AG04449 (cell line): ENCODE data around the gene PRKN.

Source experiments
- CTCF ChIA-PET: fragments of 350-600 bp; formaldehyde crosslinking; extraction: SDS; loops from one replicate; lab custom pipeline; 2021; ENCODE audit warnings: antibody characterized with exemption; lab: Yijun Ruan, JAX
- POLR2A ChIA-PET: fragments of 400-600, 350-600 bp; formaldehyde crosslinking; extraction: SDS; loops from one replicate; lab custom pipeline; 2020; ENCODE audit warnings: antibody characterized with exemption, inconsistent platforms; lab: Yijun Ruan, JAX
- DNase-seq: peaks from one replicate; pipeline ENCODE4 v3.0.0-alpha.2; 2010; ENCODE audit warnings: low read depth, low spot score
- H3K4me3 ChIP-seq: 2 replicates; pipeline ENCODE4 v1.5.1; 2011; ENCODE audit warnings: low read depth, mild to moderate bottlenecking, control low read depth, low read length
- TF ChIP-seq, protein P1 (sequence below): IDR thresholded peaks from one replicate; pipeline ENCODE4 v1.5.1; 2011; ENCODE audit warnings: mild to moderate bottlenecking, moderate library complexity, low read length, control low read depth, inconsistent platforms; ENCODE audit not compliant: insufficient read depth; ENCODE audit errors: missing control alignments

Gene PRKN

DNA sequence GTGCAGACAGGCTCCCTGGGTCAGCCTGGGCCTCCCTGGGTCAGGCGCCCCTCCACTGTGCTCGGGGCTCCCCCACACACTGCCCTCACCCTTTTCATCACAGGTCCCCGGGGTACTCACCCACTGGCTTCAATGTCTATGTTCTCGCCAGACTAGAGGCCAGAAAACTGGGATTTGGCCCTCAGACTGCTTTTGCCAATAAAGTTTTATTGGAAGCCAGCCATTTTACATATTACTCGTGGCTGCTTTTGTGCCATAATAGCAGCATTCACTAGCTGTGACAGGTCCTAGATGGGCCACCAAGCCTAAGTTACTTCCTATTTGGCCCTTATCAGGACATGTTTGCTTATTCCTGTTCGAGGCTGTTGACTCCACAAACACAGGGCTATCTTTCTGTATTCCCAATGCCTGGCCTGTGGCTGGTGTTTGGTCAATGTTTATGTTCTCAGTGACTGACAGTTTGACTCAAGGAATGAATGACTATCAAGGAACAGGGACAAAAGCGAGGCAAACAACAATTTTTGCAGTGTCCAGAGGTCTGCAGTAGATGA is 928.6 kb downstream of the PRKN start:
- ChIA-PET CTCF (no interaction called here), POLR2A (no interaction called here)
- no peak overlapping the region for H3K4me3 ChIP-seq
- TF ChIP-seq, protein P1, sequence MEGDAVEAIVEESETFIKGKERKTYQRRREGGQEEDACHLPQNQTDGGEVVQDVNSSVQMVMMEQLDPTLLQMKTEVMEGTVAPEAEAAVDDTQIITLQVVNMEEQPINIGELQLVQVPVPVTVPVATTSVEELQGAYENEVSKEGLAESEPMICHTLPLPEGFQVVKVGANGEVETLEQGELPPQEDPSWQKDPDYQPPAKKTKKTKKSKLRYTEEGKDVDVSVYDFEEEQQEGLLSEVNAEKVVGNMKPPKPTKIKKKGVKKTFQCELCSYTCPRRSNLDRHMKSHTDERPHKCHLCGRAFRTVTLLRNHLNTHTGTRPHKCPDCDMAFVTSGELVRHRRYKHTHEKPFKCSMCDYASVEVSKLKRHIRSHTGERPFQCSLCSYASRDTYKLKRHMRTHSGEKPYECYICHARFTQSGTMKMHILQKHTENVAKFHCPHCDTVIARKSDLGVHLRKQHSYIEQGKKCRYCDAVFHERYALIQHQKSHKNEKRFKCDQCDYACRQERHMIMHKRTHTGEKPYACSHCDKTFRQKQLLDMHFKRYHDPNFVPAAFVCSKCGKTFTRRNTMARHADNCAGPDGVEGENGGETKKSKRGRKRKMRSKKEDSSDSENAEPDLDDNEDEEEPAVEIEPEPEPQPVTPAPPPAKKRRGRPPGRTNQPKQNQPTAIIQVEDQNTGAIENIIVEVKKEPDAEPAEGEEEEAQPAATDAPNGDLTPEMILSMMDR: no peak
- no peak for DNase-seq

DNA sequence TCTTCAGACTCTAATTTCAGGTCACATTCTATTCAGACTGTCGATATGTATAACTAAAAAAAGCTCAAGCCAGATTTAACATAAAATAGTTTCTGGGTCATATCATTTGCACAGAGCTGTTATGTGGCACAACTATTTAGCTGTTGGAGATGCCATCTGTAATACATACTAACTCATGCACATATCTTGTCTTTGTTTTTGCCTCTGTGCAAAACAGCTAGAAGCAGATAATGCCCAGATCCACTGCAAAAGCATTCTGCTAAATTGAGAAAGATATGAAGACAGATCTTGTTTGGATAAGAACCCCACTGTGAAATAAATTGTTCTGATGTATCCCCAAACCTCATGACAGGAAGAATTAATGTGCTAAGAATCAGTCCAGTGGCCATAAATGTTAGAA is 930.9 kb downstream of the PRKN start:
- CTCF ChIA-PET: no interaction called here
- POLR2A ChIA-PET: no interaction called here
- no peak for DNase-seq
- TF ChIP-seq, protein P1: no peak
- H3K4me3 ChIP-seq: no peak overlapping the region

GRCh38 chr6:161792851-161793493 is 934.6 kb downstream of the PRKN start:
- no peak overlapping the region for H3K4me3 ChIP-seq
- TF ChIP-seq, protein P1: no peak
- no peak for DNase-seq
- CTCF ChIA-PET: no interaction called here
- POLR2A ChIA-PET: no interaction called here

DNA sequence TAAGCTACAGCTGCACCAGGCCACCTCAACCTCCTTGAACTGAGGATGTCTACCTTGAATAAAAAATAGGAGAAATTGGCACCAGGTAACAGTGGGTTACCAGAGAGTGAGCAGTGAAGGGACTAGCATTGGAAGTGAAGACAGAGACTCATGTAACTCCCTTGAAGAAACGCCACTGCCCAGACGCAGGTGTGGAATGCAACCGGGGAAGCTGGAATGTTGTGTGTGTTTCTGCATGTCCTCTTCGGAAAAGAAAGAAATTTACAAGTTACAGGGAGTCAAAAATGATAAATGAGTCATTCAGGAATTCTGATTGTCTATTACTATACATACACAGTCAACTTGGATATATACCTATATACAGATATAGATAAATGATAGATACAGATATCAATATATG is 939.0 kb downstream of the PRKN start:
- ChIA-PET POLR2A (no interaction called here), CTCF (no interaction called here)
- TF ChIP-seq, protein P1: no peak
- DNase-seq: no peak
- no peak overlapping the region for H3K4me3 ChIP-seq

DNA sequence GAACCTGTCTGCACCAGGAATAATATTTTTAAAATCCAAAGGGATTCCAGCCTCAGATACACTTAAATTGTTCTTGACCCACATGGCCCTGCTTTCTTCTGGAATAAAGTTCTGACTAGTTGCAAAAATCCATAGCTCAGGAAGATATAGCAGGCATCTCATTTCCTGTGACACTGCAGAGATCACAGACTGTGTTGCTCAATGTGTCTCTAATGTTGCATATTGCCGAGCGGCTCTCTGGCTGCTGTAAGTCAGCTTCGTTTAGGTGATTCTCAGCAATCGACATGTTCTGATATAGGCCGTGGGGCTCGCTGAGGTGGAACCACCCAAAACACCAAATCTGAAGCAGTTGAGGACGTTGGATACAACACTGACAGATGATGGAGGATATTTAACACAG is 955.4 kb downstream of the PRKN start:
- CTCF ChIA-PET: no interaction called here
- TF ChIP-seq, protein P1: no peak
- H3K4me3 ChIP-seq: no peak overlapping the region
- no peak for DNase-seq
- POLR2A ChIA-PET: no interaction called here

DNA sequence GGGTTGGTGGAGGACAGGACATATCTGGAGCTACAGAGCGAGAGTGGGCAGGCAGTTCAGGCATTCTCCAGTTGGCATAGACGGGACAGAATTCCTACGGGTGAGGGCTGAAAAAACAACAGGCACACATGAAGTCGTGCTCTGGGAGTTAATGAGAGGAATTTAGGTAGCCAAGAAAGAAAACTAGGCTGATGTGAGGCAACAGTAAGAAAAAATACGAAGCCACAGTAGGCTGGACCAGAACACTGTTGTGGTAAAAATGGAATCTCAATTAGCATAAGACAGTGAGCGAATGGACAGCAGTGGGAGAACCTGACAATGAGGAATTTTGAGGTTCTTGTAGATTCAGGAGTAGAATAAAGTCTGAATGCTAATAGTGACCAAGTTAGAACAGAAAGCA is 965.6 kb downstream of the PRKN start:
- POLR2A ChIA-PET: no interaction called here
- CTCF ChIA-PET: no interaction called here
- no peak overlapping the region for H3K4me3 ChIP-seq
- no peak for DNase-seq
- TF ChIP-seq, protein P1: no peak
